ENCODE data around the gene RTL9. TPM values are rescaled to one million over a fixed set of nuclear protein-coding genes. Genes with fewer than 3 reads are reported as not detected.

Gene RTL9
- total RNA-seq, 3 donors from 2014 or later = 0.15 to 0.32 TPM; not detected in 1

DNA sequence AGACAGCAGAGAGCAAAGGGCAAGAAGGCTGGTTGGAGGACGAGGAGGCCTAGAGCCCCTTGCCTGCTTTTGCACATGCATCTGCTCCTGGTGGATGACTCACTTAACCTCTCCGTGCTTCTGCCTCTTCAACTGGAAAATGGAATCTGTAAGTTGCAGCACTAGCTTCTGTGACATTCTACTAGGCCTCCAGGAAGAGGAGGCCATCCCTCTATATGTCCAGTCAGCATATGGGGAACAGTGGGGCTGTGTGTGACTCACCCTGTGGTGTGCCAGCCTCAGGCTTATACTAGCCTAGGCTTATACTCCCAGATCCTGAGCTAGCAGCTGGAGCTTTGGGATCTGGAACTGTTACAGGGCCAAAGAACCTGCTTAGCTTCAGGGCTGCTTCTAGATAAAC lies 36.0 kb downstream of the RTL9 start:
- Histone ChIP-seq H3K27ac (no peak overlapping the region), H3K36me3 (no peaks in the 10 kb centered on the region), H3K27me3 (peaks cover 0 to 61% of the 10 kb centered on the region in 2 donors), H3K4me3 (no peak overlapping the region), H3K4me1 (no peaks in the 10 kb centered on the region), H3K9me3 (no peaks in the 10 kb centered on the region)
- no peak for DNase-seq (ENCODE audit: low spot score in 2 of 2)
- intact Hi-C loops (cut with DNase I; ENCODE audit: low total_unique reads) = no loop called here
- TF ChIP-seq POLR2AphosphoS5 (IDR thresholded peaks at IDR 0.05) (no peak), POLR2A (IDR thresholded peaks at IDR 0.05) (no peak), CTCF (IDR thresholded peaks at IDR 0.05) (no peak)

- intact Hi-C loops (cut with DNase I; ENCODE audit: low total_unique reads) = no loop called here
- H3K9me3 ChIP-seq = no peaks in the 10 kb centered on the region
- H3K4me3 ChIP-seq = no peak overlapping the region
- H3K27me3 ChIP-seq = peaks cover 0 to 72% of the 10 kb centered on the region in 2 donors
- TF ChIP-seq POLR2A (IDR thresholded peaks at IDR 0.05) = no peak
- TF ChIP-seq CTCF (IDR thresholded peaks at IDR 0.05) = no peak
- no peak for TF ChIP-seq POLR2AphosphoS5 (IDR thresholded peaks at IDR 0.05)
- H3K4me1 ChIP-seq = no peaks in the 10 kb centered on the region
- DNase-seq (ENCODE audit: low spot score in 2 of 2) = no peak
- no peak overlapping the region for H3K27ac ChIP-seq
- no peaks in the 10 kb centered on the region for H3K36me3 ChIP-seq
Observed at GRCh38 chrX:110395877-110396276, 37.2 kb downstream of the RTL9 start.

GRCh38 chrX:110396735-110397134 lies 38.1 kb downstream of the RTL9 start:
- Histone ChIP-seq H3K27me3 (peaks cover 0 to 79% of the 10 kb centered on the region in 2 donors), H3K4me1 (no peaks in the 10 kb centered on the region), H3K36me3 (no peaks in the 10 kb centered on the region), H3K27ac (no peak overlapping the region), H3K9me3 (no peaks in the 10 kb centered on the region), H3K4me3 (no peak overlapping the region)
- intact Hi-C loops (cut with DNase I; ENCODE audit: low total_unique reads) = no loop called here
- no peak for TF ChIP-seq POLR2A (IDR thresholded peaks at IDR 0.05)
- DNase-seq (ENCODE audit: low spot score in 2 of 2) = no peak

DNA sequence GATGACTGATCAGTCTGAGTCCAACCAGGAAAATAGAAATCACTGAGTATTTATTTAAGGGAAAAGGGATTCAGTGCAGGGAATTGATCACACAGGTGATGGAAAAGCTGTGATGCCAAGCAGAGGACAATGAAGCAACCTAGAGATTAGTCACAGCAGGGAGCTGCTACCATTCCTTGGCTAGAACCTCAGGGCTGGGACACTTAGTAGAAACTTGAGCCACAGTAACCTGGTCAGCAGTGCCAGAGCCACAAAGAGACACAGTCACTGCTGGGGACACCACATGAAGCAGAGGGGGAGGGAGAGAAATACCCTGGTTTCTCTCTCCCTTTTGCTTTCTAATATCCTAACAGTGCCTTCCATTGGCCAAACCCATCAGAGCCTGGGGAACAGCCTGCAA lies 38.7 kb downstream of the RTL9 start:
- Histone ChIP-seq H3K36me3 (no peaks in the 10 kb centered on the region), H3K4me3 (no peak overlapping the region), H3K27me3 (peaks cover 0 to 78% of the 10 kb centered on the region in 2 donors), H3K9me3 (no peaks in the 10 kb centered on the region), H3K4me1 (no peaks in the 10 kb centered on the region), H3K27ac (no peak overlapping the region)
- intact Hi-C loops (cut with DNase I; ENCODE audit: low total_unique reads) = no loop called here
- no peak for DNase-seq (ENCODE audit: low spot score in 2 of 2)
- TF ChIP-seq POLR2AphosphoS5 (IDR thresholded peaks at IDR 0.05) = no peak
- TF ChIP-seq POLR2A (IDR thresholded peaks at IDR 0.05) = no peak

DNA sequence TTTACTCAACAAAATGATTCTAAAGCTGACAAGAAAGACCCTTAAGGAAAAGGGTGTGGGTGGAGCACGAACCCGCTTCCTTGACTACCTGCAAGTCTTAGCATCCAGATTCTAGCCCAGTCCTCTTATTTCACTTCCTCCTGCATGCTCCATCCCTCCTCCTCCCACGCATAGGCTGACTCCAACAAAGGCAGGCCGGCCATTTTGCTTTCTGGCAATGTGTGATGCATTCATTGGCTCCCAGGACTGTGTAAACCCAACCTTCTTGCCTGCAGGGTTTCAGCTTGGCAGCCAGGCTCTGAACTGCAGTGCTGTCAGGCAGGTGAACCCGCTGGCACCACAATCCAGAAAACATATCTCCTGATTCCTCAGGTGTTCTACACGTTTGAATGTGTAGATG lies 39.3 kb downstream of the RTL9 start:
- DNase-seq (ENCODE audit: low spot score in 2 of 2) = peak in 1 of 2 donors; percentile 28
- no peaks in the 10 kb centered on the region for H3K4me1 ChIP-seq
- intact Hi-C loops (cut with DNase I; ENCODE audit: low total_unique reads) = no loop called here
- no peak overlapping the region for H3K27ac ChIP-seq
- H3K9me3 ChIP-seq = no peaks in the 10 kb centered on the region
- no peaks in the 10 kb centered on the region for H3K36me3 ChIP-seq
- TF ChIP-seq POLR2A (IDR thresholded peaks at IDR 0.05) (no peak), CTCF (IDR thresholded peaks at IDR 0.05) (no peak), POLR2AphosphoS5 (IDR thresholded peaks at IDR 0.05) (no peak)
- peaks cover 0 to 72% of the 10 kb centered on the region in 2 donors for H3K27me3 ChIP-seq
- H3K4me3 ChIP-seq = no peak overlapping the region

DNA sequence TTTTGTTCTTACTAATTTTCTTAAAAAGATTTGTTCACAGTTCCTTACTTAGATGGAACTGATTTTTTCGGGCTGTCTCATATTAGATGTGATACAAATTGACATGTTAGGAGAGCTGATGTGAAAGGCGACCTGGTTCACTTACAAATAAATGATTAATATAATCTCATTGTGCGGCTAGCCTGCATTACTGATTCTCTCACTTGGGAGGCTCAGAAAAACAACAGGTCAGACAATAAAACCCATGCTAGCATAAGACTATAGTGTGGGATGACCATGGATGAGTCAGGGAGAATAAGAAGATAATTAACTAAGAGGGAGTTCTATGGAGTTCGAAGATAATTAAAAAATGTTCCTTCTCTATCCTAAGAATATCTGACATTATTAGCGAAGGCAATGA lies 40.8 kb downstream of the RTL9 start:
- Histone ChIP-seq H3K36me3 (no peaks in the 10 kb centered on the region), H3K27ac (no peak overlapping the region), H3K4me1 (no peaks in the 10 kb centered on the region), H3K27me3 (peaks cover 0 to 66% of the 10 kb centered on the region in 2 donors), H3K4me3 (no peak overlapping the region), H3K9me3 (no peaks in the 10 kb centered on the region)
- no peak for DNase-seq (ENCODE audit: low spot score in 2 of 2)
- no peak for TF ChIP-seq POLR2AphosphoS5 (IDR thresholded peaks at IDR 0.05)
- TF ChIP-seq CTCF (IDR thresholded peaks at IDR 0.05) = no peak
- no peak for TF ChIP-seq POLR2A (IDR thresholded peaks at IDR 0.05)
- intact Hi-C loops (cut with DNase I; ENCODE audit: low total_unique reads) = no loop called here
